HepG2 (cell line): ENCODE data around the gene ACTR1B. TPM values are rescaled to one million over a fixed set of nuclear protein-coding genes. Genes with fewer than 3 reads are reported as not detected.

Experiments used
- ARID2 ChIP-seq: sonication (generic); formaldehyde crosslinking; IDR thresholded peaks from 2 replicates; pipeline ENCODE4 v1.8.1; 2022; ENCODE audit warnings: mild to moderate bottlenecking, missing genetic modification reagents, borderline replicate concordance
- JUNB ChIP-seq: sonication (generic); formaldehyde crosslinking; IDR thresholded peaks from 2 replicates; pipeline ENCODE4 v1.8.0; 2022; ENCODE audit warnings: missing genetic modification reagents, mild to moderate bottlenecking, borderline replicate concordance
- MAFG ChIP-seq: sonication (generic); formaldehyde crosslinking; IDR thresholded peaks from 2 replicates; pipeline ENCODE4 v1.5.1; 2020; ENCODE audit warnings: mild to moderate bottlenecking, missing genetic modification reagents
- RCOR2 ChIP-seq: IDR thresholded peaks from 2 replicates; pipeline ENCODE4 v1.6.1; 2016; ENCODE audit warnings: missing biosample characterization, missing genetic modification reagents
- SATB2 ChIP-seq: sonication (generic); formaldehyde crosslinking; IDR thresholded peaks from 2 replicates; pipeline ENCODE4 v1.5.0; 2020; ENCODE audit warnings: missing genetic modification reagents
- ZNF572 ChIP-seq: sonication (generic); formaldehyde crosslinking; IDR thresholded peaks from 2 replicates; pipeline ENCODE4 v1.5.1; 2020; ENCODE audit warnings: mild to moderate bottlenecking, missing genetic modification reagents
- ZNF629 ChIP-seq: sonication (generic); formaldehyde crosslinking; conservative IDR thresholded peaks from 2 replicates; pipeline ENCODE4 v1.5.0; 2020; ENCODE audit warnings: missing genetic modification reagents
- polyA plus RNA-seq, 8 experiments: library from polyadenylated mRNA; depleted of rRNA in 3 of 8; stranded (reverse) in 7 of 8; unstranded in 1 of 8; fragments of >200 nt; fragmentation: Illumina TruSeq in 4 of 8; extraction: Trizol in 4 of 8; gene quantifications; 2 replicates each; pipeline versions ENCODE4 v1.2.1 to v1.2.3, GENCODE V29; 2011 to 2016; ENCODE audit warnings: low read depth in 4 of 8, missing spikeins in 1 of 8, mixed read lengths in 1 of 8; ENCODE audit not compliant: insufficient read depth in 1 of 8
- total RNA-seq, 5 experiments: library from RNA; depleted of rRNA; stranded (reverse); fragments of >200 nt; fragmentation: Illumina TruSeq; extraction: Trizol; gene quantifications; 2 replicates each; pipeline ENCODE4 v1.2.3, GENCODE V29; 2016; ENCODE audit warnings: low read depth in 1 of 5
- TF ChIP-seq, protein P1 (sequence below): sonication (generic); formaldehyde crosslinking; IDR thresholded peaks from 2 replicates; pipeline ENCODE4 v1.4.0; 2020; ENCODE audit warnings: mild to moderate bottlenecking, missing genetic modification reagents
- TF ChIP-seq, protein P2 (sequence below): sonication (generic); formaldehyde crosslinking; IDR thresholded peaks from 2 replicates; pipeline ENCODE4 v1.5.0; 2020; ENCODE audit warnings: missing genetic modification reagents, mild to moderate bottlenecking, borderline replicate concordance

ACTR1B gene
- total and polyA plus RNA-seq, 2 of the 13 experiments (the other 11 are each of a cell fraction or from before 2014, with no cell fraction given): 61.7 to 76.7 TPM

DNA sequence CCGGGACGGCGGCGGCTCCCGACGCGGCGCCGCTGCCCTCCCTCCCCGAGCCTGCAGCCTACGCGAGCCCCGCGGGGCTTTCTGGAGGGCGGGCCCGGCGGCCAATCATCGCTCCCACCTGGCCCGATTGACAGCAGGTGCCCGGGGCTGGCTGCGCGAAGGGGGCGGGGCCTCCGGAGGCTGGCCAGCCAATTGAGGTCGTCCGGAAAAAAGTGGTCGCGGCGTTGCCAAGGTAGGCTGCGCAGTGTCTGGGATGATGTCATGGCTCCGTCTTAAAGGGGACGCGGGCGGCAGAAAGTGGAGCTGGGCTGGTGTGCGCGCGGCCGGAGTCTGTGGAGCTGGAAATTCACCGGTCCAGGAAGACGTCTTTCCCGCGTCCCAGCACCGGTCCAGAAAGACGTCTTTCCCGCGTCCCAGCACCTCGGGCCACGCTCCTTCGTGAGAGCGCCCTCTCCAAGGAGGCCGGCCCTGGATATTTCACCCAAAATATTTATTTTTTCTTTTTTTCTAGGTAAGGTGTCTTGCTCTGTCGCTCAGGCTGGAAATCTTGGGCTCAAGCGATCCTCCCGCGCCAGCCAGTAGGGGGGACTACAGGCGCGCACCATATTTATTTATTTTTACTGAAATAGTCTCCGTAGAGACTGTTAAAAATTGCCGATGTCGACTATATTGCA lies at the start of gene ACTR1B (continued):
- TF ChIP-seq ZNF629 (CRISPR knock-in tag): 0 out of 2 replicates have a peak, but pooled peaks have one; percentile 39
- no peak for TF ChIP-seq SATB2
- no peak for TF ChIP-seq JUNB
- TF ChIP-seq MAFG (CRISPR knock-in tag): no peak
- peak; percentile 27; the same call in 1 of the 2 replicates for TF ChIP-seq RCOR2 (CRISPR knock-in tag)
- TF ChIP-seq ARID2 (CRISPR knock-in tag): 0 out of 2 replicates have a peak, but pooled peaks have one; percentile 40
- TF ChIP-seq, protein P1, sequence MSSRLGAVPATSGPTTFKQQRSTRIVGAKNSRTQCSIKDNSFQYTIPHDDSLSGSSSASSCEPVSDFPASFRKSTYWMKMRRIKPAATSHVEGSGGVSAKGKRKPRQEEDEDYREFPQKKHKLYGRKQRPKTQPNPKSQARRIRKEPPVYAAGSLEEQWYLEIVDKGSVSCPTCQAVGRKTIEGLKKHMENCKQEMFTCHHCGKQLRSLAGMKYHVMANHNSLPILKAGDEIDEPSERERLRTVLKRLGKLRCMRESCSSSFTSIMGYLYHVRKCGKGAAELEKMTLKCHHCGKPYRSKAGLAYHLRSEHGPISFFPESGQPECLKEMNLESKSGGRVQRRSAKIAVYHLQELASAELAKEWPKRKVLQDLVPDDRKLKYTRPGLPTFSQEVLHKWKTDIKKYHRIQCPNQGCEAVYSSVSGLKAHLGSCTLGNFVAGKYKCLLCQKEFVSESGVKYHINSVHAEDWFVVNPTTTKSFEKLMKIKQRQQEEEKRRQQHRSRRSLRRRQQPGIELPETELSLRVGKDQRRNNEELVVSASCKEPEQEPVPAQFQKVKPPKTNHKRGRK (CRISPR knock-in tag): no peak
- TF ChIP-seq, protein P2, sequence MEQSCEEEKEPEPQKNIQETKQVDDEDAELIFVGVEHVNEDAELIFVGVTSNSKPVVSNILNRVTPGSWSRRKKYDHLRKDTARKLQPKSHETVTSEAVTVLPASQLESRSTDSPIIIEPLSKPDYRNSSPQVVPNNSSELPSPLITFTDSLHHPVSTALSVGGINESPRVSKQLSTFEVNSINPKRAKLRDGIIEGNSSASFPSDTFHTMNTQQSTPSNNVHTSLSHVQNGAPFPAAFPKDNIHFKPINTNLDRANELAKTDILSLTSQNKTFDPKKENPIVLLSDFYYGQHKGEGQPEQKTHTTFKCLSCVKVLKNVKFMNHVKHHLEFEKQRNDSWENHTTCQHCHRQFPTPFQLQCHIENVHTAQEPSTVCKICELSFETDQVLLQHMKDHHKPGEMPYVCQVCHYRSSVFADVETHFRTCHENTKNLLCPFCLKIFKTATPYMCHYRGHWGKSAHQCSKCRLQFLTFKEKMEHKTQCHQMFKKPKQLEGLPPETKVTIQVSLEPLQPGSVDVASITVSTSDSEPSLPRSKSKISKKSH (CRISPR knock-in tag): no peak
- no peak for TF ChIP-seq ZNF572 (CRISPR knock-in tag)
